Heart left ventricle (tissue), 13 donors: ENCODE measurements around the gene APIP.

ENCODE experiments used
- POLR2A ChIP-seq, 2 donors: fragments of 450-650 bp; IDR thresholded peaks; one replicate each; pipeline ENCODE4 v1.6.1; 2017; ENCODE audit warnings: antibody characterized with exemption in 2 of 2, mild to moderate bottlenecking in 2 of 2, moderate library complexity in 2 of 2
- TF ChIP-seq, protein P1 (sequence below), 12 donors: fragments of 200-600 bp; sonication (generic) in 4 of 12; IDR thresholded peaks; one replicate each; pipeline versions ENCODE4 v1.5.0 to v1.8.0; 2018 to 2022; ENCODE audit warnings: antibody characterized with exemption in 12 of 12, mild to moderate bottlenecking in 5 of 12
- donor health status: ischemic (EF 13 %, LVEDD 7.1; RV severe dilation, severe dysfunction).
- donor health status: DM: no; HTN: yes; CAD: no.
- donor health status: DM: no; HTN: no; CAD: no.
- donor health status: ischemic (EF 25% LVEDD 6.9; RV normal size, moderate dysfunction).
- donor health status: ischemic (EF 25% LVEDD 5.7; RV mildly dilated, moderate dysfunction).
- donor health status: ischemic (EF 35%, LVEDD 5.7; RV mildly dilated, moderate dysfunction).
- donor health status: nonischemic (EF 11% LVEDD 7.7; RV severe dilation, severe dysfunction).
- donor health status: DM: yes; HTN: yes; CAD: no.
- donor health status: PGD.
- donor health status: ischemic (EF 29% LVEDD 5.4; RV normal size, mild dysfunction).
- donor health status: nonischemic (EF 23%, LVEDD 6.1; RV moderate dilation, normal function).

DNA sequence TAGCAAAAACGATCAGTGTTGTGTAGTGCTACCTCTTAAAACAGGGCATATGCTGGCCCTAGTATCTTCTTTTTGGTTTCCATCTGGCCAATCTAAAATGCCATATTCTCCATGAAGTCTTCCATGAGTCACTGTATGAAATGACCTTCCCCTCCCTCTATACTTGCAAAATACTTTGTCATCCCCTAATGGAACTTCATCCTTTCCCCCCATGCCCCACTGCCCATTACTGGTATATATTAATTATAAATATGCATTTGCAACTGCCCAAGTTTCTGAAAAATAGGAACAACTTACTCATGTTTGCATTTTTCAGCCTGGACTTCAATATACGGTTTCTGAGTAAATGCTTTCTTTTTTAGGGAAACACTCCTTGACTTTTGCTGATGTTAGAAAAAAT is 4.5 kb downstream of the APIP start:
- no peak for TF ChIP-seq POLR2A (IDR thresholded peaks at IDR 0.05)
- TF ChIP-seq, protein P1, sequence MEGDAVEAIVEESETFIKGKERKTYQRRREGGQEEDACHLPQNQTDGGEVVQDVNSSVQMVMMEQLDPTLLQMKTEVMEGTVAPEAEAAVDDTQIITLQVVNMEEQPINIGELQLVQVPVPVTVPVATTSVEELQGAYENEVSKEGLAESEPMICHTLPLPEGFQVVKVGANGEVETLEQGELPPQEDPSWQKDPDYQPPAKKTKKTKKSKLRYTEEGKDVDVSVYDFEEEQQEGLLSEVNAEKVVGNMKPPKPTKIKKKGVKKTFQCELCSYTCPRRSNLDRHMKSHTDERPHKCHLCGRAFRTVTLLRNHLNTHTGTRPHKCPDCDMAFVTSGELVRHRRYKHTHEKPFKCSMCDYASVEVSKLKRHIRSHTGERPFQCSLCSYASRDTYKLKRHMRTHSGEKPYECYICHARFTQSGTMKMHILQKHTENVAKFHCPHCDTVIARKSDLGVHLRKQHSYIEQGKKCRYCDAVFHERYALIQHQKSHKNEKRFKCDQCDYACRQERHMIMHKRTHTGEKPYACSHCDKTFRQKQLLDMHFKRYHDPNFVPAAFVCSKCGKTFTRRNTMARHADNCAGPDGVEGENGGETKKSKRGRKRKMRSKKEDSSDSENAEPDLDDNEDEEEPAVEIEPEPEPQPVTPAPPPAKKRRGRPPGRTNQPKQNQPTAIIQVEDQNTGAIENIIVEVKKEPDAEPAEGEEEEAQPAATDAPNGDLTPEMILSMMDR (IDR thresholded peaks at IDR 0.05) = no peak
